ENCODE results near the gene RNF115. TPM values are rescaled to one million over a fixed set of nuclear protein-coding genes. Genes with fewer than 3 reads are reported as not detected.

The RNF115 gene
- total and polyA plus RNA-seq, 2 of the 13 experiments (the other 11 are each of a cell fraction or from before 2014, with no cell fraction given) = 6.0 to 10.1 TPM

- TF ChIP-seq ZNF883 (CRISPR knock-in tag; IDR thresholded peaks at IDR 0.05; ENCODE audit: not compliant biosample characterization) (no peak), MAZ (IDR thresholded peaks at IDR 0.05; ENCODE audit: borderline replicate concordance, low read depth, low read length) (peak; percentile 71; the same call in 1 of the 2 replicates), MAZ (CRISPR knock-in tag; IDR thresholded peaks at IDR 0.05; ENCODE audit: low read depth) (peak; percentile 70), ZNF446 (CRISPR knock-in tag; IDR thresholded peaks at IDR 0.05) (0 out of 2 replicates have a peak, but pooled peaks have one; percentile 44), YEATS2 (CRISPR knock-in tag; IDR thresholded peaks at IDR 0.05; ENCODE audit: borderline replicate concordance) (0 out of 2 replicates have a peak, but pooled peaks have one; percentile 18), SPEN (CRISPR knock-in tag; IDR thresholded peaks at IDR 0.05; ENCODE audit: low read depth) (peak; percentile 10; the same call in 1 of the 2 replicates), DRAP1 (CRISPR knock-in tag; IDR thresholded peaks at IDR 0.05) (peak; percentile 69), ZNF383 (CRISPR knock-in tag; IDR thresholded peaks at IDR 0.05; ENCODE audit: borderline replicate concordance) (no peak), TARDBP (CRISPR knock-in tag; IDR thresholded peaks at IDR 0.05) (peak; percentile 74), SMYD3 (CRISPR knock-in tag; IDR thresholded peaks at IDR 0.05) (0 out of 2 replicates have a peak, but pooled peaks have one; percentile 72), SOX6 (IDR thresholded peaks at IDR 0.05) (no peak), SOX6 (CRISPR knock-in tag; IDR thresholded peaks at IDR 0.05) (peak; percentile 54), XBP1 (CRISPR knock-in tag; IDR thresholded peaks at IDR 0.05) (no peak), TOE1 (CRISPR knock-in tag; IDR thresholded peaks at IDR 0.05) (no peak), POLR2G (IDR thresholded peaks at IDR 0.05; ENCODE audit: low read depth, low read length) (peak; percentile 36), SIX1 (CRISPR knock-in tag; IDR thresholded peaks at IDR 0.05; ENCODE audit: borderline replicate concordance) (0 out of 2 replicates have a peak, but pooled peaks have one; percentile 25), ZNF350 (CRISPR knock-in tag; IDR thresholded peaks at IDR 0.05; ENCODE audit: borderline replicate concordance, low read depth) (peak; percentile 49; the same call in 1 of the 2 replicates), CSRNP1 (CRISPR knock-in tag; IDR thresholded peaks at IDR 0.05) (peak; percentile 65; the same call in 1 of the 2 replicates), ZNF275 (CRISPR knock-in tag; IDR thresholded peaks at IDR 0.05; ENCODE audit: borderline replicate concordance) (no peak), BATF2 (CRISPR knock-in tag; IDR thresholded peaks at IDR 0.05) (no peak), WIZ (CRISPR knock-in tag; IDR thresholded peaks at IDR 0.05) (0 out of 2 replicates have a peak, but pooled peaks have one; percentile 72), KDM3A (CRISPR knock-in tag; IDR thresholded peaks at IDR 0.05; ENCODE audit: low read depth) (0 out of 2 replicates have a peak, but pooled peaks have one; percentile 31), ZNF512 (CRISPR knock-in tag; IDR thresholded peaks at IDR 0.05) (no peak), ZNF781 (CRISPR knock-in tag; IDR thresholded peaks at IDR 0.05; ENCODE audit: borderline replicate concordance, not compliant biosample characterization) (peak; percentile 52), KDM2A (CRISPR knock-in tag; IDR thresholded peaks at IDR 0.05; ENCODE audit: borderline replicate concordance, low read depth) (0 out of 2 replicates have a peak, but pooled peaks have one; percentile 20)
These were observed 35.1 kb upstream of the RNF115 start, which contains the start of gene PIAS3 (continued) for GRCh38 chr1:145858901-145859490.

Data from HepG2 (cell line).